Chondrocyte (in vitro differentiated cells): ENCODE results near the gene AKAP8. TPM values are rescaled to one million over a fixed set of nuclear protein-coding genes. Genes with fewer than 3 reads are reported as not detected.
"Not testable (repeated sequence)": the region's sequence is repeated elsewhere in the genome, so short reads cannot be mapped to it uniquely, and the experiment has no call there.

Experiments used
- DNase-seq: peaks from one replicate; pipeline ENCODE4 v3.0.0; 2021; ENCODE audit warnings: mixed read lengths, low spot score
- H3K27ac Mint-ChIP-seq: one replicate; pipeline ENCODE4 v1.8.0; 2021; ENCODE audit warnings: mild to moderate bottlenecking, moderate library complexity, mixed read lengths; ENCODE audit not compliant: unreplicated experiment
- H3K27me3 Mint-ChIP-seq: 2 replicates; pipeline ENCODE4 v1.8.0; 2021; ENCODE audit warnings: low read depth, mixed read lengths
- H3K36me3 Mint-ChIP-seq: 2 replicates; pipeline ENCODE4 v1.8.0; 2021; ENCODE audit warnings: low read depth, mixed read lengths
- H3K4me1 Mint-ChIP-seq: 2 replicates; pipeline ENCODE4 v1.8.0; 2021; ENCODE audit warnings: low read depth, mild to moderate bottlenecking, mixed read lengths
- H3K4me3 Mint-ChIP-seq: one replicate; pipeline ENCODE4 v1.8.0; 2021; ENCODE audit warnings: mild to moderate bottlenecking, moderate library complexity, mixed read lengths; ENCODE audit not compliant: unreplicated experiment
- H3K9me3 Mint-ChIP-seq: 2 replicates; pipeline ENCODE4 v1.8.0; 2021; ENCODE audit warnings: low read depth, mixed read lengths
- CTCF ChIP-seq: fragments of 200-600 bp; sonication (generic); IDR thresholded peaks from 2 replicates; pipeline ENCODE4 v1.5.0; 2021; ENCODE audit warnings: antibody characterized with exemption, mild to moderate bottlenecking, moderate library complexity
- total RNA-seq: library from RNA; stranded (reverse); gene quantifications from 3 replicates; pipeline ENCODE4 v1.2.1, GENCODE V29; 2021

AKAP8 gene
- total RNA-seq, 1 donor from 2014 or later, result 23.5 TPM

- no peaks in the 10 kb centered on the region for H3K27me3 Mint-ChIP-seq
- peaks cover 41% of the 10 kb centered on the region for H3K36me3 Mint-ChIP-seq
- no peak overlapping the region for H3K27ac Mint-ChIP-seq
- no peak overlapping the region for H3K4me3 Mint-ChIP-seq
- no peaks in the 10 kb centered on the region for H3K9me3 Mint-ChIP-seq
- no peak for DNase-seq
- H3K4me1 Mint-ChIP-seq, result peaks cover 7% of the 10 kb centered on the region
- no peak for TF ChIP-seq CTCF
Measured at GRCh38 chr19:15358918-15359317, 20.7 kb downstream of the AKAP8 start.

GRCh38 chr19:15357906-15358305, 21.7 kb downstream of the AKAP8 start:
- Mint-ChIP-seq H3K9me3 (no peaks in the 10 kb centered on the region), H3K4me3 (no peak overlapping the region), H3K36me3 (peaks cover 39% of the 10 kb centered on the region), H3K4me1 (peaks cover 7% of the 10 kb centered on the region), H3K27ac (no peak overlapping the region), H3K27me3 (no peaks in the 10 kb centered on the region)
- TF ChIP-seq CTCF, result no peak
- no peak for DNase-seq

GRCh38 chr19:15354566-15355296, 24.9 kb downstream of the AKAP8 start:
- peaks cover 7% of the 10 kb centered on the region for H3K4me1 Mint-ChIP-seq
- H3K36me3 Mint-ChIP-seq, result peaks cover 34% of the 10 kb centered on the region
- no peak overlapping the region for H3K4me3 Mint-ChIP-seq
- no peaks in the 10 kb centered on the region for H3K9me3 Mint-ChIP-seq
- no peak for DNase-seq
- no peaks in the 10 kb centered on the region for H3K27me3 Mint-ChIP-seq
- H3K27ac Mint-ChIP-seq, result no peak overlapping the region
- no peak for TF ChIP-seq CTCF

- DNase-seq, result no peak
- H3K4me3 Mint-ChIP-seq, result no peak overlapping the region
- TF ChIP-seq CTCF, result no peak
- H3K9me3 Mint-ChIP-seq, result no peaks in the 10 kb centered on the region
- no peaks in the 10 kb centered on the region for H3K27me3 Mint-ChIP-seq
- peaks cover 29% of the 10 kb centered on the region for H3K36me3 Mint-ChIP-seq
- H3K27ac Mint-ChIP-seq, result no peak overlapping the region
- peaks cover 2% of the 10 kb centered on the region for H3K4me1 Mint-ChIP-seq
Measured at GRCh38 chr19:15353908-15354307, 25.7 kb downstream of the AKAP8 start.

- not testable (repeated sequence) for H3K4me3 Mint-ChIP-seq, H3K4me1 Mint-ChIP-seq, DNase-seq, H3K9me3 Mint-ChIP-seq, H3K27ac Mint-ChIP-seq, H3K27me3 Mint-ChIP-seq
- H3K36me3 Mint-ChIP-seq, result peaks cover 18% of the 10 kb centered on the region
Measured at GRCh38 chr19:15352535-15352934, 27.1 kb downstream of the AKAP8 start.

GRCh38 chr19:15341328-15341727, 38.3 kb downstream of the AKAP8 start:
- not testable (repeated sequence) for H3K27me3 Mint-ChIP-seq, H3K4me3 Mint-ChIP-seq, H3K36me3 Mint-ChIP-seq, DNase-seq, H3K27ac Mint-ChIP-seq, H3K9me3 Mint-ChIP-seq
- H3K4me1 Mint-ChIP-seq, result peaks cover 24% of the 10 kb centered on the region
